Stomach smooth muscle (tissue), 2 donors: ENCODE data around the gene CSTB.
"Not testable (repeated sequence)": the region's sequence is repeated elsewhere in the genome, so short reads cannot be mapped to it uniquely, and the experiment has no call there.

ENCODE experiments used
- H3K27ac ChIP-seq: one replicate; pipeline ENCODE4 v1.7.0; 2013; ENCODE audit warnings: mild to moderate bottlenecking, low read length, inconsistent platforms
- H3K27me3 ChIP-seq, 2 donors: one replicate each; pipeline ENCODE4 v1.7.0; 2013; ENCODE audit warnings: low read length in 2 of 2; ENCODE audit not compliant: insufficient read depth in 2 of 2, control insufficient read depth in 1 of 2
- H3K36me3 ChIP-seq, 2 donors: one replicate each; pipeline ENCODE4 v1.7.0; 2013; ENCODE audit warnings: low read length in 2 of 2; ENCODE audit not compliant: control insufficient read depth in 2 of 2, insufficient read depth in 2 of 2
- H3K4me1 ChIP-seq: one replicate; pipeline ENCODE4 v1.7.0; 2013; ENCODE audit warnings: low read length; ENCODE audit not compliant: control insufficient read depth, insufficient read depth
- H3K4me3 ChIP-seq, 2 donors: one replicate each; pipeline ENCODE4 v1.7.0; 2013; ENCODE audit warnings: low read length in 2 of 2
- H3K9ac ChIP-seq, 2 donors: one replicate each; pipeline ENCODE4 v1.7.0; 2013; ENCODE audit warnings: low read length in 2 of 2, mild to moderate bottlenecking in 1 of 2
- H3K9me3 ChIP-seq, 2 donors: one replicate each; pipeline ENCODE4 v1.7.0; 2013; ENCODE audit warnings: low read length in 2 of 2; ENCODE audit not compliant: control insufficient read depth in 2 of 2
- donor health status: healthy.
- donor health status: Pancreatic carcinoma.

Gene CSTB, protein sequence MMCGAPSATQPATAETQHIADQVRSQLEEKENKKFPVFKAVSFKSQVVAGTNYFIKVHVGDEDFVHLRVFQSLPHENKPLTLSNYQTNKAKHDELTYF

DNA sequence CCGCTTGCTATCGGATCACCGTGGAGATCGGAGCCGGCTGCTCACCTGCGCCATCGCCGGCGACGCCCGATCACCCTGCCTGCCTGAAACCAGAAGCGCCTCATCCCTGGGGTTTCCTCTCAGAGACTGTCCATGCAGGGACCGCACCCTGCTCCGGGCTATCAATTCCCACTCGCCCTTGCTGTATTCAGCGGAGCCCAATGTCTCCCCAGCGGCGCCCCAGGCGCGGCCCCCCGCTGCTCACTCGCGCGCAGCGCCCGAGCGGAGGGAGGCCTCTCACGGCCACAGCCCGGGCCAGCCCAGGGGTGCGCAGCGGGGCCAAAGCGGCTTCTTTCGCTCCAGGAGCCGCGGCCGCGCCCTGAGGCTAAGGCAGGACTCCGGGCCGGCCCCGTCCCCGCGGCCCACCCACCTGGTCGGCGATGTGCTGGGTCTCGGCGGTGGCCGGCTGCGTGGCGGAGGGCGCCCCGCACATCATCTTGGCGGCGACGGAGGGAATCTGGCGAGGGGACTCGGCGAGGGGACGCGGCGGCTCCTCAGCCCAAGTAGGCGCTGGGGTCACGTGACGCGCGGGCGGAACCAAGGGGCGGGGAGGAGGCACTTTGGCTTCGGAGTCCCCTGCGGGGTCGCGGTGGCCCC is at the start of gene CSTB:
TSS of gene CSTB (minus strand) at position 514 of the 636 bp plus-strand sequence. CDS start at position 475, 39 bp downstream.
- H3K27me3 ChIP-seq: no peaks in the 10 kb centered on the region
- no peaks in the 10 kb centered on the region for H3K9me3 ChIP-seq
- peak within 1 kb of the TSS; percentile 58 for H3K27ac ChIP-seq
- H3K4me3 ChIP-seq: peak within 1 kb of the TSS; percentile 64 to 87
- peaks cover 15% of the 10 kb centered on the region for H3K4me1 ChIP-seq
- peak within 1 kb of the TSS; percentile 46 to 82 for H3K9ac ChIP-seq
- H3K36me3 ChIP-seq: peaks cover 12 to 17% of the 10 kb centered on the region in 2 donors

- Histone ChIP-seq H3K9ac (no peak overlapping the region), H3K4me1 (peaks cover 12% of the 10 kb centered on the region), H3K27ac (no peak overlapping the region), H3K9me3 (no peaks in the 10 kb centered on the region), H3K27me3 (peaks cover 17 to 20% of the 10 kb centered on the region in 2 donors), H3K36me3 (no peaks in the 10 kb centered on the region), H3K4me3 (no peak overlapping the region)
Observed at GRCh38 chr21:43825242-43825935, 49.3 kb upstream of the CSTB start.

- H3K9ac ChIP-seq: no peak overlapping the region
- no peak overlapping the region for H3K27ac ChIP-seq
- no peaks in the 10 kb centered on the region for H3K36me3 ChIP-seq
- peaks cover 16% of the 10 kb centered on the region in 2 donors for H3K27me3 ChIP-seq
- no peak overlapping the region for H3K4me3 ChIP-seq
- no peaks in the 10 kb centered on the region for H3K9me3 ChIP-seq
- H3K4me1 ChIP-seq: peaks cover 12% of the 10 kb centered on the region
Observed at GRCh38 chr21:43824333-43825241, 48.5 kb upstream of the CSTB start.

GRCh38 chr21:43822741-43823140 is 46.6 kb upstream of the CSTB start:
- peaks cover 13% of the 10 kb centered on the region in 2 donors for H3K27me3 ChIP-seq
- not testable (repeated sequence) for H3K27ac ChIP-seq, H3K9ac ChIP-seq, H3K9me3 ChIP-seq, H3K4me3 ChIP-seq, H3K36me3 ChIP-seq
- peaks cover 12% of the 10 kb centered on the region for H3K4me1 ChIP-seq

DNA sequence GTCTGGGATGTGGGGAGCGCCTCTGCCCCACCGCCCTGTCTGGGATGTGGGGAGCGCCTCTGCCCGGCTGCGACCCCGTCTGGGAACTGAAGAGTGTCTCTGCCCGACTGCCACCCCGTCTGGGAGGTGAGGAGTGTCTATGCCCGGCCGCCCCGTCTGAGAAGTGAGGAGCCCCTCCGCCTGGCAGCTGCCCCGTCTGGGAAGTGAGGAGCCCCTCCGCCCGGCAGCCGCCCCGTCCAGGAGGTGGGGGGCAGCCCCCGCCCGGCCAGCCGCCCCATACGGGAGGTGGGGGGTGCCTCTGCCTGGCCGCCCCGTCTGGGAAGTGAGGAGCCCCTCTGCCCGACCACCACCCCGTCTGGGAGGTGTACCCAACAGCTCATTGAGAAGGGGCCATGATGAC is 46.1 kb upstream of the CSTB start:
- H3K4me1 ChIP-seq: peaks cover 12% of the 10 kb centered on the region
- H3K27ac ChIP-seq, H3K36me3 ChIP-seq, H3K9ac ChIP-seq, H3K9me3 ChIP-seq, H3K4me3 ChIP-seq: not testable (repeated sequence)
- H3K27me3 ChIP-seq: peaks cover 13% of the 10 kb centered on the region in 2 donors

DNA sequence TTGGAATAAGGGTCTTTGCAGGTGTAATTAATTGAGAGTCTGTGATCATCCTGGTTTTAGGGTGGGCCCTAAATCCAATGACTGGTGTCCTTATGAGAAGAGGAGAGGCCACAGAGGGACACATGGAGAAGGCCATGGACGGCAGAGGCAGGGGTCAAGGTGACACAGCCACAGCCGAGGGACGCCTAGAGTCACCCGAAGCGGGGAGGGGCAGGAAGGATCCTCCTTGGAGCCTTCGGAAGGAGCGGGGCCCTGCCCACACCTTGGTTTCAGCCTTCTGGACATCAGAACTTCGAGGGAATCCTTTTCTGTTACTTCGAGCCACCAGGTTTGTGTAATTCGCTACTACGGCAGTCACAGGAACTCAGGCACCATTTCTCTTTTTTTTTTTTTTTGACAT is 44.4 kb upstream of the CSTB start:
- Histone ChIP-seq H3K27me3 (no peaks in the 10 kb centered on the region), H3K27ac (no peak overlapping the region), H3K4me3 (no peak overlapping the region), H3K36me3 (peaks cover 0 to 2% of the 10 kb centered on the region in 2 donors), H3K9me3 (peaks cover 0 to 8% of the 10 kb centered on the region in 2 donors), H3K9ac (no peak overlapping the region), H3K4me1 (peaks cover 4% of the 10 kb centered on the region)

DNA sequence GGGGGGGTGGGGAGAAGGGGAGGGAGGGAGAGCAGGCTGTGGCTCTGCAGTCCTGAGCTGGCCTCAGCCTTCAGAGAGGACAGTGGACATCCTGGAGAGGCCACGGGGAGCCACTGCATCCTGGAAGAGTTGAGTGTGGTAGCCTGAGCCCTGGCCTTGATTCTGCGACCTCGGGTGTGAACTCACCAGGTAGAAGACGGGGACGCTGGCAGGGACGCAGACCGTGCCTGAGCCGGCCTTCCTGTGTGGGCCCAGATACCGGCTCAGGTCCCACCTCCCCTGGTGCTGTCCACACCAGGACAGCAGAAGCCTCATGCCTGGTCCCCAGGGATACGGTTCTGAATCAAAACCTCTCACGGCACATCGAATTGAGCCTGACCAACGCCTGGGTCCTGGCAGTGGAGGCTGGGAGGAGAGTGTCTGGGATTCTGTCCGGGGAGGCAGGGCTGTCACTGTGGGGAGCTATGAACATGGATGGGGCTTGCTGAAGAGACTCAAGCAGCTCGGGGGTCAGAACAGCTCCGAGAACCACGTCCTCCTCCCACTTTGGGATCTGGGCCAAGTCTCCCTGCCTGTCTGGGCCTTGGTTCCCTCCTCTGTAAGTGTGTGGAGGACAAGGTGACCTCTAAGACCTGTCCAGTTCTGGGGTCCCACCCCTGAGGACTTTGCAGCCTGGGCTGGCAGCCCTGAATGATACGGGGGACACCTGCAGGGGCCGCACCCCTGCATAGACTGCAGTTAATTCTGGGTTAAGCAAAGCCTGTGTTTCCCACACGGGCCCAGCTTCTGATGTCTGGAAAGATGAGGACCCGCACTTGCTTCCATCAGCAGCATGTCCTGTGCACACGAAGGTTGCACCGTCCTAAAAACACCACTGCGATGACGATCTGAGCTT is 43.6 kb upstream of the CSTB start:
- Histone ChIP-seq H3K9me3 (peaks cover 0 to 8% of the 10 kb centered on the region in 2 donors), H3K9ac (no peak overlapping the region), H3K4me1 (peaks cover 3% of the 10 kb centered on the region), H3K27me3 (no peaks in the 10 kb centered on the region), H3K27ac (no peak overlapping the region), H3K4me3 (no peak overlapping the region), H3K36me3 (peaks cover 0 to 2% of the 10 kb centered on the region in 2 donors)

- H3K27ac ChIP-seq: no peak overlapping the region
- no peaks in the 10 kb centered on the region for H3K4me1 ChIP-seq
- H3K4me3 ChIP-seq: no peak overlapping the region
- no peak overlapping the region for H3K9ac ChIP-seq
- no peaks in the 10 kb centered on the region for H3K27me3 ChIP-seq
- H3K9me3 ChIP-seq: peaks cover 0 to 8% of the 10 kb centered on the region in 2 donors
- peaks cover 0 to 2% of the 10 kb centered on the region in 2 donors for H3K36me3 ChIP-seq
Observed at GRCh38 chr21:43818685-43819084, 42.6 kb upstream of the CSTB start.

GRCh38 chr21:43817157-43818086 is 41.3 kb upstream of the CSTB start:
- Histone ChIP-seq H3K27me3 (no peaks in the 10 kb centered on the region), H3K9me3 (peaks cover 0 to 8% of the 10 kb centered on the region in 2 donors), H3K9ac (no peak overlapping the region), H3K4me3 (no peak overlapping the region), H3K27ac (no peak overlapping the region), H3K4me1 (no peaks in the 10 kb centered on the region), H3K36me3 (peaks cover 0 to 2% of the 10 kb centered on the region in 2 donors)
